Umbilical cord (tissue), 2 donors: Measurements from ENCODE around the gene CDHR3. TPM values are rescaled to one million over a fixed set of nuclear protein-coding genes. Genes with fewer than 3 reads are reported as not detected.
A peak's percentile ranks its signal among the peaks of the same experiment; 100 is the strongest.
"Not testable (repeated sequence)": the region's sequence is repeated elsewhere in the genome, so short reads cannot be mapped to it uniquely, and the experiment has no call there.

Experiments
- DNase-seq: peaks from one replicate; pipeline ENCODE4 v3.0.0-alpha.2; 2015; ENCODE audit warnings: low spot score
- total RNA-seq: library from RNA; depleted of rRNA; stranded (reverse); fragments of >200 nt; gene quantifications from one replicate; pipeline ENCODE4 v1.2.3, GENCODE V29; 2014; ENCODE audit warnings: low replicate concordance; ENCODE audit not compliant: insufficient read depth

The CDHR3 gene
- total RNA-seq, 1 donor from 2014 or later = 1.7 TPM

DNA sequence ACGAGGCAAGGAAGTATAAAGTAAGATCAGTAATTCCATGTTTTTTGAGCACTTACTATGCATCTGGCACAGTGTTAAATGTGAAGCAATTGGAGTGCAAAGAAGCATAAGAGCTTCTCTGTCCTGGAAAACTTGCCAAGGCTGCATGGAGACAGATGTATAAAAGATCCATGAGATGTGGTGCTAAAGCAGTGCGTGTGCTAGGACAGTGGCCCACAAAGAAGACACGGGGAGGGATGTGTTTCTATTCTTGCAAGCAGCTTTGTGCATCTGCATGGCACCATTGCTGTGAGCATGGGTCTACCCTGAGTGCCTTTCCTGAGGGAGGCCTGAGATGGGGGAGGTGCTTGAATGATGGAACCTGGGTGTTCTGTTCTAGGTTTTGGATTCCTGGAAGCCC, 5.1 kb upstream of the CDHR3 start:
- DNase-seq = no peak

DNA sequence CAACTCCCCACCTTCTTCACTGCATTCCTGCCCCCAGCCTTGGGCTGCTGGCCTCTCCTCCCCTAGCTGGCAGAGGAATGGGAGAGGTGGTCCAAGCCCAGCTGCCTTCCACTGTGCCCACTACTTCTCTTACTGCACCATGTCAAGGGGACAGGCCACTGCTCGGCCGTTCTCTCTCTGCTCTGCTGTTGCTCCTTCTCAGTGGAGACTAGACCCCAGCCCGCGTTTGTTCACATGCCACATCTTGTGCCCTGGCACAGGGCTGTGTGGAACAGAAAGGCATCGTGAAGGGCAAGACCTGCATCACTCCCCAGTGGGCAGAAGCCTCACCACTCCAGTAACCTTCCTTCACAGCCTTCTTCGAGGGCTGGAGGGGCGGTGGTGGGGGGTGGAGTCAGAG, 711 bp upstream of the CDHR3 start:
- no peak for DNase-seq

DNA sequence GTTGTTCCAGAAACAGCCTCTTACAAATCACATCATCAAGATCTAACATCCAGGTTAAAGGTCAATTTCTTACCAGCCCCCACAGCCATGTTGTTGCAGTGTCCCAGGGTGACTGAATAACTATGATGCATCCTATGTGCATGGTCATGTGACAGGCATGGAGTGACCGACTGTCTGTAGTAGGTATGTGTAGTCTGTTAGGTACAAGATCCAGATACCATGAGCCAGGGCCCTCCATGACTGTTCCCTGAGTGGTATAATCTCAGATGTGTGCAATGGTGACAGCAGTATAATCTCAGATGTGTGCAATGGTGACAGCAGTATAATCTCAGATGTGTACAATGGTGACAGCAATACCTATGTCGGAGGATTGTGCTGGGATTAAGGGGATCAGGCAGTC, 8.8 kb downstream of the CDHR3 start:
- DNase-seq = no peak

DNA sequence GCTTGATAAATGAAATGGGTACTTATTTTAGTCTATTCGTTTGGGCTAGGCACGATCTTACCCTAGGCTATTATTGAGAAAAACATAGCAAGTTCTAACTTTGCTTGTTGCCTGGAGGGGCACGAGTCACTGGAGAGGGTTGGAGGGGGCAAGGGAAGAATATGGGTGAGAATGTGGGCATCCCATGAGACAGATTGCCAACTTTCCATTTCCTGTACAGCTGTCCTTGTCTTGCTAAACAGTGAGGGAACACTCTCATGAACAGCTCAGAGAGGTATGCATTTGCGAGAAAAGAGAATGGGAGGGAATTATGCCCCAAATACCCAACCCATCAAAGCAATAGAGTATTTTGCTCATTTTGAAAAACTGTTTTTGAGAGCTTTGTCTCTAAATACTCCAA, 9.2 kb downstream of the CDHR3 start:
- no peak for DNase-seq

DNA sequence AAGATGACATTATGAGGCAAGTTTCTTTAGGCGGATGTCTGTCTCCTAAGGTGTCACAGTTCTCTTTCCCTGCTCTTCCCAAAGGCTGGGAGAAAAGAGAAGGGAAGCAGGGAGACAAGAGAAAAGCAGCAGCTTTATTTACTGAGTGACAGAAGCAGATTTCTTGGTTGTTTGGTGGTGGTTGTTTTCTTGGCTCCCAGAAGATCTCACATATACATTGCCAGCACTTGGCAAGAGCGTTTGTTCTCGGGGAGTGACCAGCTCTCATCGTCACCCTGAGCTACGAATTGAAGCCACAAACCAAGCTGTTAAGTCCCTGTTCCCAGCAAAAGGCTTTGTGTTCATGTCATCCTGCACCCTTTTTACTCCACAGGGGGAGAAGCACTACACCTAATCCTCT, 11.4 kb downstream of the CDHR3 start:
- DNase-seq = no peak

DNA sequence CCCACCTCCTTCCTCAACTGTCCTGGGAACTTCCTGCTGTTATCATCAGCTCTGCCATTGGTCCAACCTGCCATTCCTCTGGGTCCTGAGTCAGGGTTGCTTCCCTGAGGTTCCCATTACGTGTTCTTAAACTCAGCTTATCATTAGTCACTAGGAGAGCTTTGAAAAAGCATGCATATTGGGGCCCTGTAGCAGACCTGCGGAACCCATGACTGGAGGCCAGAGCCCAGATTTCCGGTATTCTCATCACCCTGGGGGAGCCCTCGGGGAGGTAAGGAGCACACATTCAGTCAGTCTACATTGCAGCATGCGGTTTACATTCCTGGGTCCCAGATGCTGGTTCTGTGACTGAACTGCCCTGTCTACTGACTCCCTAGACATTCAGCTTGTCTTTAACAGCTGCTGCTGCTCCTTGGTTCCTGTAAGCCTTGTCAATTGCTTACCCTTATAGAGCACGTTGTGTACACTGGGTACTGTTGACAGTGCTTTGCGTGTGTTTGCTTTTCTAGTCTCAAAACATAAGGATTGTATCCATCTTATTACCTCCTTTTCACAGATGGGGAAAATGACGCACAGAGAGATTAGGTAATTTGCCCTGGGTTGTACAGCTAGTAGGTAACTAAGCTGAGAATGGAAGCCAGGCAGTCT, 12.8 kb downstream of the CDHR3 start:
- DNase-seq = no peak

DNA sequence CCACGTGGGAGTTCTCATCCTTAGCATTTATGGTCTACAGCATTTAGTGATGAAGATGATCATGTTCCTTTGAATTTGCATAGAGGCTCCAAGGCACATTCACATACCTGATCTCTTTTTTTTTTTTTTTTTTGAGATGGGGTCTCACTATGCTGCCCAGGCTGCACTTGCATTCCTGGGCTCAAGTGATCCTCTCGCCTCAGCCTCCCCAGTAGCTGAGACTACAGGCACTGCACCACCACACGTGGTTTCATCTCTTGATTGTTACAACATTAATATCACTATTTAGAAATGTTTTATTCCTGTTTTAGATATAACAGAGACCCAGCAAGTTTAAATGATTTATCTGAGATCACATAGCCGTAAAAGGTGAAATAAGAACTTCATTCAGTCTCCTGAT, 13.8 kb downstream of the CDHR3 start:
- no peak for DNase-seq

DNA sequence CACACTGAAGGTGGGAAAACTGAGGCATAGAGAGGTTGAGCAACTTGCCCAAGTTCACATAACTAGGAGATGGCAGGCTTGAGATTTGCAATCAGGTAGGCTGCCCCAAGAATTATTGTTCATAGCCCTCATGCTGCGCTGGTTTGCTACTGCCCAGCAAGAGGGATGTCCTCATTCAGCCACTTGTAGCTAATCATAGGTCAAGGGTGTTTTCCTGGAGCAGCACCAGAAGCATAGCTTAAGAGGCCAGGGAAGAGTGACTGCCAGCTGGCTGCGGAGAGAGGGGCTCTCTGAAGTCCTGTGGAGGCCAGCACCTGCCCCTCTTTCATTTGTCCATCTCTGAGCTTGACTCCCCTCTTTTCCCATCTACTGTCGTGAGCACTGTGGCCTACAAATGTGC, 15.0 kb downstream of the CDHR3 start:
- no peak for DNase-seq

DNA sequence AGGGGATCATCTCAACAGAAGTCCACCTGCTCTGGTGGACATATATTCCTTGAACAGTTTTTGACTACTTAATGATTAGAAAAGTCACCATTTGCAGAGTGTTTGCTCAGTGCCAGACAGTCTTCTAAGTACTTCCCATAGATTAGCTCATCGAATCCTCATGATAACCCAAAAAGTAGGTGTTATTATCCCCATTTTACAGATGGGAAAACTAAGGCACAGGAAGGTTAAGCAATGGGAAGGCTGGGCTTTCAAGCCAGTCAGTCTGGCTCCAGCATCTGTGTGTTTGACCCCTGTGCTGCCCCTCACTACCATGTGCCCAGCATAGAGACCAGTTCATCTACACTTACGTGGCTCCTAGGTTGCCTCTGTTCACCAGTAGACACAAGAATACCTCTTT, 15.9 kb downstream of the CDHR3 start:
- no peak for DNase-seq

DNA sequence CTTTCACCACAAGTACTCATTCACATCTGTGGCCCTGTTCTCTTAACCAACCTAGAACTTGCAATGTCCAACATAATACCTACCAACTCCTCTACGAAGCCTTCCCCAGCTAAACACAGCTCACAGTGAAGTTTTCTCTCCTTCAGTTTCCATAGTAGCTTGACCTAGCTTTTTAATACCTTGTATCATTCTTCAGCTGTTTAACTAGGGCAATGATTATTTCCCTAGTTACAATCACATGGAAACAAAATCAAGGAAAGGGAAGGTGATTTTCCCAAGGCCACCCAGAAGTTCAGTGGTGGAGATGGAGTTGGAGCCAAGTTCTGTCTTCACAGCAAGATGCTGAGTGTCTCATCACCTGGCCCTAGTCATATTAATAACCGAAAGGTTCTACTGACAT, 16.3 kb downstream of the CDHR3 start:
- no peak for DNase-seq

DNA sequence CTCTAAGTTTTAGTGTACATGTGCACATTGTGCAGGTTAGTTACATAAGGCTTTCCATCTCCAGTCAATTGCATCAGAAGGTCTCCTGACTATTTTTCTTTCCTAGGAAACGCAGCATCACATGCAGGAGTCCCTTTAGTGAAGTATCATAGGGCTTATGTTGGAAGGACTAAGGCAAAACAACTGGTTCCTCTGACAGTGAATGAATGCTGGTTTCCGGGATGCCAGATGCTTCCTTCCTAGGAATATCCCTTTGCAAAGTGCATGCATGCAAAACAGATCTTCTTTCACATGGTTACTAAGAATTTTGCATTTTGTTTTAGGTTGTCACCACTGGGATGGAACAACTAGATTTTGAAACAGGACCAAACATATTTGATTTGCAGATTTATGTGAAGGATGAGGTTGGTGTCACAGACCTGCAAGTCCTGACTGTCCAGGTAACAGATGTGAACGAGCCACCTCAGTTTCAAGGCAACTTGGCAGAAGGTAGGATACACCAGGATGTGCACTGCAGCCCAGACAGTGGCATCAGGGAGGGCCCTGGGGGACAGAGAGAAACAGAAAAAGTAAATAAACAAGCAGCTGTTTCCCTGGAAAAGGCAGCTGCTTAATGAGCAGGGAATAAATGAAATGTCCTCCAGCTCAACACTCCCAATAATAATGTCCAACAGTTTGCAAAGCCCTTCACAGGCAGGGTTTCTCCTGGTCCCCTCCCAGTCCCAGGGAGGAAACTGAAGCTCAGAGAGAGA, 17.8 kb downstream of the CDHR3 start:
- no peak for DNase-seq

DNA sequence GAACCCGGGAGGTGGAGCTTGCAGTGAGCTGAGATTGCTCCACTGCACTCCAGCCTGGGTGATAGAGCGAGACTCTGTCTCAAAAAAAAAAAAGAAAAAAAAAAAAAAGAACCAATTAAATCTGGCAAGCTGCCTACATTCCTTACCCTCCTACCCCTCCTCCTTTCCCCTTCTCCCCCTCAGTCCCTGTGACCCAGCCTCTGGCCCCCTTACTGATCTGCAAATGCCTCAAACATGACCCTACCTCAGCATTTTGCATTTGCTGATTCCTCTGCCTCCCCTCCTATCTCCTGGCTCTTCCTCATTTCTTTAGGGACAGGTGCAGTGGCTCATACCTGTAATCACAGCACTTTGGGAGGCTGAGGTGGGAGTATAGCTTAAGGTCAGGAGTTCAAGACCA, 19.3 kb downstream of the CDHR3 start:
- no peak for DNase-seq

DNA sequence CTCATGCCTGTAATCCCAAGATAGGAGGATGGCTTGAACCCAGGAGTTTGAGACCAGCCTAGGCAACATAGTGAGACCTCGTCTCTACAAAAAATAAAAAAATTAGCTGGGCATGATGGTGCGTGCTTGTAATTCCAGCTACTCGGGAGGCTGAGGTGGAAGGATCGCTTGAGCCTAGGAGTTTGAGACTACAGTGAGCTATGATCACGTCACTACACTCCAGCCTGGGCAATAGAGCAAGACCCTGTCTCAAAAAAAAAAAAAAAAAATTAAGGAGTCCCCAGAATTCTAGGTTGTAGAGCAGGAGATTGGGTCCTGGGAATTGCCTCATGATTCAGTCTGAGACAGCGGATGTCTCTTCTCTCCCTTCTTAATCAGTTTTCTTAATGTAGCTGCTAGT, 21.7 kb downstream of the CDHR3 start:
- DNase-seq = not testable (repeated sequence)

DNA sequence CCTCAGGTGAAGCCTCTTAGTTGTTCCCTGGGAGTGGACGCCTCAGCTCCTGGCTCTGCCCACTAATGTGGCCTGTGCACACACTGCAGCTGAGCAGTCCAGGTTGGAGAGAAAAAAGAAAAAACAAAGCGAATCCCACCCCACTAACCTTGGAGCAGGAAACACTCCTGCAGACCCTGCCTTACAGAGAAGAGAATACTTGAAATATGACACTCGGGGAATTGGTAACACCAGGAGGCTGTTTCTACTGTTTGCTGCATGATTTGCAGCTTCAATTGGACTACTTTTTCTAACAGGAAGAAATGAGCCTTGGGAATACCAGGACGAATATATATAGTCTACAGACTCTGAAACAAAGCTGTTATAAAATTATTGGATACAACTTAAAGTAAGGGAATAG, 22.2 kb downstream of the CDHR3 start:
- no peak for DNase-seq

DNA sequence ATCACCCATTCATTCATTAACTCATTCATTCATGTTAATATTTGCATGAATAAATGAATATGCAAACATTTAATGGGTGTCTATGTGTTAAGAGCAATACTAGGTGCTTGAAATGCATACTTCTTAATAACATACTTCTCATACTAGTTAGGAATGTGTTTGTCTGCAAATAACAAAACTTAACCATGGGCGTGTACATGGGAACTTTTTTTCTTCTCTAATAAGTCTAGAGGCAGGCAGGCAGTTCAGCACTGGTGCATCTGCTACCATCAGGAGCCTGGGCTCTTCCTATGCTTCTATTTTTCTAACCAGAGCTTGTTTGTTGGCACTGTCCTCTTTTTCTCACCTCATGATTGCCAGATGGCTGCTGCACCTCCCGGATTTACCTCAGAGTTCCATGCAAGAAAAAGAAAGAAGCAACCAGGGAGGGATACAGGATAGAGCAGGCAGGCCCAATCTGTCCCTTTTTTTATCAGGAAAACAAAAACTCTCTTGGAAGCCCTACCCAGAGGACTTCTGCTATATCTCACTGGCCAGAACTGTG, 22.7 kb downstream of the CDHR3 start:
- DNase-seq = no peak

DNA sequence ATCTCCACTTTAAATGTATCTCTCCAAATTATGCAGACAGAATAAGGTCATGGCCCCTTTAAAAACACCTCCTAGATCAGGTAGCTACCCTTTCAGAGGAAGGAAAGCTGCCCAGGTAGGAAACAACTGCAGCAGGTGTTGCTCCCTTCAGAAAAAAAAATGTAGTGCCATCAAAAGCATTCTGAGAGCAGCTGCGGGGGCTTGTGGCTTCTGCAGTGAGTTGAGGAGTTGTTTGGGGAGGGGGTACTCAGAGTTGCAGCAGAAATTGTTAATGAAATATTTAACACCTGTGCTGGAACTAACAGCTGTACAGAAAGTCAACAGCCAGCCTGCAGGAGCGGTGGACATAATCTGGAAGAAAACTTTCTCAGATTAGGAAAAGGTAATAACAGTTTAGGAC, 24.0 kb downstream of the CDHR3 start:
- no peak for DNase-seq

DNA sequence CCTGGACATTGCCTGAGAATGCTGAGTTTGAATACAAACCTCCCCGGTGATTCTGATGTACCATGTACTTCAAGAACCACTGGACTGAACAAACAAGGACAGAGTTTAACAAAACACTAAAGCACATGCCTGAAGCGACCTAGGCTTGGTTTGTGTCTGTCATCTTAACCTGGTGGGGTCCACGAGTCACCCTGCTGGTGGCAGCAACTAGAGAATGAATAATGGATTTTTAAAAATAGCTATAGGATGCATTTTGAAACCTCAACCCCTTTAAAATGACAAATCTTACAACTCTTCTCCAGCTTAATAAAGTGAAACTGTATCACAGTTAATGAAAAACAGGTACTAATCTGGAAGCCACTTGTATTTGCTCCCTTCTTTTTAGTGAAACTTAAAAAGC, 25.2 kb downstream of the CDHR3 start:
- DNase-seq = no peak

DNA sequence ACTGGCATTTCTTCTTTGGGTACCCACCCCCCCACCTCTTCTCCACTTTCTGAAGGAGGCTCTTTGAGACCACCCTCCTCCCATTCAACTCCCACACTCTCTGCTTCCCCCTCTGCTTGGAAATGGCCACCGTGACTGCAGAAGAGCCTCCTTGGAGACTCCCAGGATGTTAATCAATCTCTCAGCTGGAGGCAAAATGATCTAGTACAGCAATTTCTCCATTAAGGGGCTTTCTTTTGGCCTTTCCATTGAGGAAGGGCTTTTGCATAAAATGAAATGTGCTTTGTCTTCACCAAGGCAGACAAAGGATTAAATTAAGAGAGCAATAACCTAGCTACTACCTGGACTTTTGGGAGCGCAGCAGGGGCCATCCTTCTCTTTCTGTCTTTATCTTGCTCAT, 26.1 kb downstream of the CDHR3 start:
- no peak for DNase-seq

DNA sequence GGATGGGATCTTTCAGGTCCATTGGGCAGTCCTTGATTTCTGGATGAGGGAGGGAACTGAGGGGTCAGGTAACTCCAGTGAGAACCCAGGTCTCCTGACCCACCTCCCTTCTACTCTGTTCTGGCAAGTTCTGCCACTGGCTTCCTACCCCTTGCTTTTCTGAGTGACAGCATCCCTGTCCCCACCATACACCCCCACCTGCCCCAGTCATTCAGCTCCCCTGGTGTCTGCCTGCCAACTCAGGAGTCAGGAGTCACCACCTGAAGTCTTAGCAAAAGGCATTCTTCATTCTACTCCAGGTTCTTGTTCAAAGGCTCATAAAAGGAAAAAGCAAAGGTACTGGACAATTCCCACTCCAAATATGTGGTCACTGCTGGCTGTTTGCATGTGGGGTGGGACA, 26.6 kb downstream of the CDHR3 start:
- no peak for DNase-seq

DNA sequence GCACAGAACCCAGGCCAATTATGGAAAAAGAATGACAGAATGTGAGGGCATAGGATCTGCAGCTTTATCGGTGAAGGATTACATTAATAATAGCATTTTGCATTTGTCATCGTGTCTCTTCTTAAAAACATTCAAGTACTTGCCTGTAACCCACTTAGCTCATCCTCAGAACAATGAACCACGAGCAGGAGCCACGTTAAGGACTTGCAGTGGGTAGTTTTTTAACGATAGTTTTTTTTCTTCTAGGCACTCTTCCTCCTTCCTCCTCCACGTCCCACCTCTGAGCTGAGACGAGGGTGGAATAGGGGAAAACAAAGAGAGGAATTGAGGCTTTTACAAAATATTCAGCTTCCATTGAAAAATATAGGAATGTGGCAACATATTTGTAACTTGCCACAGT, 27.1 kb downstream of the CDHR3 start:
- DNase-seq = no peak

DNA sequence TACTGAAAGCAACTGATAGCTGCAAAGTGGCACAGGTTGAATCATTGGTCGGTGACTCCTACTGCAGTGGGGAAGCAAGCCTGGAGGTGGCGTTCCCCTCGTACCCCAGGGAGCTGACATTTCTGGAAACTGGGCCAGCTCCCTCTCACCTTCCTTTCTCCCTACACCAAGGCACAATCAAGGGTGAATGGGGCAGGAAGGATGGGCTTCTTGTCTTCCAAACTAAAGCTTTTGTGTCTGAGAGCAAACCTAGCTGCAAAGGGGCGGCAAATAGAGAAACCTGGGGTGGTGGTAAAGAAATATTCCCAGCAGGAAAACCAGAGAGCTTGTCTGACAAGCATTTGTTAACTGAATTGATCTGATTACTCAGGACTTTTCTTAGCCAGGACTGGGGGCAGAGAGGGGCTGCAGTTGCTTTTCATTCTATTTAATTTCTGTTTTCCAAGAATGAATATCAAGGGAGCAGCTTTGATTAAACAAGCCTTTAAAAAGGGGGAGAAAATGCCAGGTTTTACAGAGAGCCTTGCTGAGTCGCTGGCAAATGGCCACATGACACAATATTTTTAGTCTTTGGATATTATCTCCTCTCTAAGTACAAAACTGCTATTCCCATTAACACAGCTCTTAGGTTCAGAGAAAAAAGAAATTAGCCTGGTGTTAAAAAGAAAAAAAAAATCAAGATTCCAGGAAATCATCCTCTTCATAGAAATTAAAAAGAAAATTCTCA, 27.8 kb downstream of the CDHR3 start:
- DNase-seq = peak; percentile 50

DNA sequence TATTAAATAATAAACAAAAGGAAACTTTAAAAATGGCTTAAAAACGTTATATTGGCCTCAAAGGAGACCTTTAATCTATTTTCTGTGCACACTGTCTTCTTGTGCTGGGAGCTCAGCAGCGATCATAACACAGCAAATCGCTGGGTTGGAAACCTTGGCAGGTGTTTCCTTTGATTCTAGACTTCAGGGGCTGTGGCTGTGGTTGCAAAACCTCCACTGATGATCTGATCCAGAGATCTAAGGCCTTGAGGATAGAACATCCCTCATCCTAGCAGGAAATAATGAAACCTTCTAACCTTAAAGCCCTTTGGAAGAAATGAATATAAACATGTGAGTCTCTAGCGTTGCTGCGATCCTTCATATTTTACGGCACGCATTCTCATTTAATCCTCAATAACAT, 29.8 kb downstream of the CDHR3 start:
- DNase-seq = no peak
